ENCODE data around the gene PAIP1.

The PAIP1 gene

GRCh38 chr5:43486353-43486752 lies 70.5 kb downstream of the PAIP1 start:
- Histone ChIP-seq H3K9me3 (ENCODE audit: control insufficient read depth in 1 of 2, low read length in 2 of 2) (no peaks in the 10 kb centered on the region), H3K27ac (ENCODE audit: low read depth, low read length) (no peak overlapping the region), H3K36me3 (ENCODE audit: control insufficient read depth in 1 of 2, insufficient read depth in 2 of 2, low read length in 2 of 2) (no peaks in the 10 kb centered on the region), H3K4me1 (ENCODE audit: control insufficient read depth in 1 of 2, insufficient read depth in 2 of 2, low read length in 2 of 2) (peaks cover 12 to 18% of the 10 kb centered on the region in 2 donors), H3K27me3 (ENCODE audit: control insufficient read depth in 1 of 2, insufficient read depth in 2 of 2, low read length in 2 of 2) (no peaks in the 10 kb centered on the region), H3K9ac (ENCODE audit: low read depth in 1 of 2, low read length in 2 of 2) (no peak overlapping the region), H3K4me3 (ENCODE audit: low read depth in 1 of 2, low read length in 2 of 2) (no peak overlapping the region)

- H3K27me3 ChIP-seq (ENCODE audit: control insufficient read depth in 1 of 2, insufficient read depth in 2 of 2, low read length in 2 of 2) = no peaks in the 10 kb centered on the region
- no peak overlapping the region for H3K9ac ChIP-seq (ENCODE audit: low read depth in 1 of 2, low read length in 2 of 2)
- H3K4me3 ChIP-seq (ENCODE audit: low read depth in 1 of 2, low read length in 2 of 2) = no peak overlapping the region
- H3K9me3 ChIP-seq (ENCODE audit: control insufficient read depth in 1 of 2, low read length in 2 of 2) = no peaks in the 10 kb centered on the region
- no peak overlapping the region for H3K27ac ChIP-seq (ENCODE audit: low read depth, low read length)
- peaks cover 12 to 18% of the 10 kb centered on the region in 2 donors for H3K4me1 ChIP-seq (ENCODE audit: control insufficient read depth in 1 of 2, insufficient read depth in 2 of 2, low read length in 2 of 2)
- no peaks in the 10 kb centered on the region for H3K36me3 ChIP-seq (ENCODE audit: control insufficient read depth in 1 of 2, insufficient read depth in 2 of 2, low read length in 2 of 2)
Observed at GRCh38 chr5:43485406-43485805, 71.5 kb downstream of the PAIP1 start.

- peak overlapping the region; percentile 79 to 88 for H3K4me3 ChIP-seq (ENCODE audit: low read depth in 1 of 2, low read length in 2 of 2)
- H3K36me3 ChIP-seq (ENCODE audit: control insufficient read depth in 1 of 2, insufficient read depth in 2 of 2, low read length in 2 of 2) = no peaks in the 10 kb centered on the region
- no peaks in the 10 kb centered on the region for H3K27me3 ChIP-seq (ENCODE audit: control insufficient read depth in 1 of 2, insufficient read depth in 2 of 2, low read length in 2 of 2)
- H3K9ac ChIP-seq (ENCODE audit: low read depth in 1 of 2, low read length in 2 of 2) = peak overlapping the region; percentile 79 to 93
- peak overlapping the region; percentile 98 for H3K27ac ChIP-seq (ENCODE audit: low read depth, low read length)
- no peaks in the 10 kb centered on the region for H3K9me3 ChIP-seq (ENCODE audit: control insufficient read depth in 1 of 2, low read length in 2 of 2)
- H3K4me1 ChIP-seq (ENCODE audit: control insufficient read depth in 1 of 2, insufficient read depth in 2 of 2, low read length in 2 of 2) = peaks cover 12 to 18% of the 10 kb centered on the region in 2 donors
Observed at GRCh38 chr5:43484106-43484849, 72.6 kb downstream of the PAIP1 start.

- H3K9me3 ChIP-seq (ENCODE audit: control insufficient read depth in 1 of 2, low read length in 2 of 2) = no peaks in the 10 kb centered on the region
- H3K9ac ChIP-seq (ENCODE audit: low read depth in 1 of 2, low read length in 2 of 2) = peak within 1 kb of the TSS; percentile 79 to 93
- peak within 1 kb of the TSS; percentile 98 for H3K27ac ChIP-seq (ENCODE audit: low read depth, low read length)
- peak within 1 kb of the TSS; percentile 79 to 88 for H3K4me3 ChIP-seq (ENCODE audit: low read depth in 1 of 2, low read length in 2 of 2)
- H3K36me3 ChIP-seq (ENCODE audit: control insufficient read depth in 1 of 2, insufficient read depth in 2 of 2, low read length in 2 of 2) = no peaks in the 10 kb centered on the region
- H3K27me3 ChIP-seq (ENCODE audit: control insufficient read depth in 1 of 2, insufficient read depth in 2 of 2, low read length in 2 of 2) = no peaks in the 10 kb centered on the region
- peaks cover 12 to 18% of the 10 kb centered on the region in 2 donors for H3K4me1 ChIP-seq (ENCODE audit: control insufficient read depth in 1 of 2, insufficient read depth in 2 of 2, low read length in 2 of 2)
Observed at GRCh38 chr5:43483298-43484105, 73.4 kb downstream of the PAIP1 start, which contains the start of gene TMEM267. TMEM267 (minus strand) TSS chr5:43483865; CDS start chr5:43453969, 29,896 bp downstream.

GRCh38 chr5:43482490-43483297 lies 74.2 kb downstream of the PAIP1 start:
- Histone ChIP-seq H3K27ac (ENCODE audit: low read depth, low read length) (no peak overlapping the region), H3K27me3 (ENCODE audit: control insufficient read depth in 1 of 2, insufficient read depth in 2 of 2, low read length in 2 of 2) (no peaks in the 10 kb centered on the region), H3K9ac (ENCODE audit: low read depth in 1 of 2, low read length in 2 of 2) (peak overlapping the region; percentile 79 to 93), H3K9me3 (ENCODE audit: control insufficient read depth in 1 of 2, low read length in 2 of 2) (no peaks in the 10 kb centered on the region), H3K4me1 (ENCODE audit: control insufficient read depth in 1 of 2, insufficient read depth in 2 of 2, low read length in 2 of 2) (peaks cover 12 to 18% of the 10 kb centered on the region in 2 donors), H3K4me3 (ENCODE audit: low read depth in 1 of 2, low read length in 2 of 2) (peak overlapping the region; percentile 79 to 88), H3K36me3 (ENCODE audit: control insufficient read depth in 1 of 2, insufficient read depth in 2 of 2, low read length in 2 of 2) (no peaks in the 10 kb centered on the region)
